Psoas muscle (tissue), 8 donors: ENCODE results near the gene LRRTM4. TPM values are rescaled to one million over a fixed set of nuclear protein-coding genes. Genes with fewer than 3 reads are reported as not detected.

Experiments
- ATAC-seq, 4 donors: fragments of 200-7000 bp; cut with Tn5 transposase; one replicate each; pipeline ENCODE4 v1.9.1; 2020; ENCODE audit warnings: moderate library complexity in 3 of 4, mild to moderate bottlenecking in 2 of 4
- DNase-seq, 2 donors: peaks; one replicate each; pipeline ENCODE4 v3.0.0-alpha.2; 2020
- H3K27ac ChIP-seq: fragments of 200-600 bp; one replicate; pipeline ENCODE4 v1.8.0; 2022
- H3K27me3 ChIP-seq, 3 donors: fragments of 200-600 bp in 1 of 3; one replicate each; pipeline versions ENCODE4 v1.6.1 to v1.8.0; 2013 to 2022; ENCODE audit warnings: low read length in 2 of 3, mild to moderate bottlenecking in 2 of 3, moderate library complexity in 1 of 3; ENCODE audit not compliant: insufficient read depth in 3 of 3
- H3K36me3 ChIP-seq, 2 donors: fragments of 200-600 bp in 1 of 2; one replicate each; pipeline versions ENCODE4 v1.6.1 to v1.8.0; 2013 to 2022; ENCODE audit warnings: low read depth in 1 of 2, mild to moderate bottlenecking in 1 of 2, moderate library complexity in 1 of 2; ENCODE audit not compliant: insufficient read depth in 1 of 2
- H3K4me1 ChIP-seq: fragments of 200-600 bp; one replicate; pipeline ENCODE4 v1.8.0; 2022
- H3K4me3 ChIP-seq: fragments of 200-600 bp; one replicate; pipeline ENCODE4 v1.8.0; 2022; ENCODE audit warnings: mild to moderate bottlenecking
- H3K9me3 ChIP-seq: fragments of 200-600 bp; one replicate; pipeline ENCODE4 v1.8.0; 2022
- CTCF ChIP-seq: fragments of 200-600 bp; IDR thresholded peaks from one replicate; pipeline ENCODE4 v1.8.0; 2022; ENCODE audit warnings: antibody characterized with exemption
- WGBS, 3 donors: extraction: QIAGEN DNeasy Blood & Tissue Kit; methylation state at CpG; one replicate each; pipeline versions ENCODE4 v1.1.6 to v1.1.7; 2013; 5-methylcytosine and 5-hydroxymethylcytosine counted together
- intact Hi-C, 2 donors: fragments of 100-400 bp; cut with DNase I; formaldehyde crosslinking; loops; one replicate each; pipeline versions ENCODE4 v1.11.0 to v1.14.2; 2022
- polyA plus RNA-seq, 3 donors: library from polyadenylated mRNA; stranded (reverse); fragments of 200-250 nt; gene quantifications; one replicate each; pipeline ENCODE4 v1.2.3, GENCODE V29; 2013
- total RNA-seq, 4 donors: library from RNA; stranded (reverse); fragmentation: NEBNext Ultra II Directional in 2 of 4; extraction: Animal tissue kit (Norgen Biotek cat#: 25700) in 2 of 4; gene quantifications; one replicate each; pipeline versions ENCODE4 v1.2.1 to v1.2.4, GENCODE V29; 2021 to 2023
- donor health status: healthy with polysubstance abuse.
- donor health status: DM: no; HTN: no; CAD: no; lungs with moderate emphysema.
- donor health status: Bipolar disorder and iron deficiency.
- donor health status: healthy.
- donor health status: DM: yes; HTN: yes; CAD: no.
- donor health status: DM: no; HTN: no; CAD: no.
- donor health status: DM: no; HTN: no; CAD: no.
- donor health status: DM: yes; HTN: yes; CAD: no.

The LRRTM4 gene
- total and polyA plus RNA-seq, 7 donors: 0.03 to 0.86 (median 0.25) TPM; not detected in 1

- ATAC-seq: no peak
- intact Hi-C loops: no loop called here
- H3K4me1 ChIP-seq: no peaks in the 10 kb centered on the region
- H3K9me3 ChIP-seq: no peaks in the 10 kb centered on the region
- no peak for TF ChIP-seq CTCF
- WGBS, 3 donors: 81 to 98% (median 96%) methylated on average over 4 of the region's 4 CpGs
- no peak overlapping the region for H3K4me3 ChIP-seq
- H3K27ac ChIP-seq: no peak overlapping the region
- H3K36me3 ChIP-seq: no peaks in the 10 kb centered on the region
- DNase-seq: no peak
- H3K27me3 ChIP-seq: no peaks in the 10 kb centered on the region
Observed at GRCh38 chr2:76973610-76974009, 548.6 kb downstream of the LRRTM4 start.

GRCh38 chr2:76965772-76966171 is 556.4 kb downstream of the LRRTM4 start:
- H3K27me3 ChIP-seq: no peaks in the 10 kb centered on the region
- WGBS, 3 donors: 60 to 70% (median 64%) methylated on average over 2 of the region's 2 CpGs
- H3K27ac ChIP-seq: no peak overlapping the region
- intact Hi-C loops: no loop called here
- H3K36me3 ChIP-seq: no peaks in the 10 kb centered on the region
- no peaks in the 10 kb centered on the region for H3K4me1 ChIP-seq
- no peaks in the 10 kb centered on the region for H3K9me3 ChIP-seq
- ATAC-seq (no peak), DNase-seq (no peak)
- H3K4me3 ChIP-seq: no peak overlapping the region
- no peak for TF ChIP-seq CTCF

GRCh38 chr2:76958749-76959148 is 563.4 kb downstream of the LRRTM4 start:
- Histone ChIP-seq H3K27ac (no peak overlapping the region), H3K4me1 (no peaks in the 10 kb centered on the region), H3K36me3 (no peaks in the 10 kb centered on the region), H3K9me3 (no peaks in the 10 kb centered on the region), H3K4me3 (no peak overlapping the region), H3K27me3 (no peaks in the 10 kb centered on the region)
- ATAC-seq (no peak), DNase-seq (no peak)
- intact Hi-C loops: no loop called here
- TF ChIP-seq CTCF: no peak
- 15 to 22% (median 19%) methylated on average over 3 of the region's 3 CpGs for WGBS, 3 donors

- H3K36me3 ChIP-seq: no peaks in the 10 kb centered on the region
- no peak overlapping the region for H3K27ac ChIP-seq
- ATAC-seq (no peak), DNase-seq (no peak)
- intact Hi-C loops: no loop called here
- TF ChIP-seq CTCF: peak; percentile 33
- H3K27me3 ChIP-seq: no peaks in the 10 kb centered on the region
- H3K9me3 ChIP-seq: no peaks in the 10 kb centered on the region
- no peak overlapping the region for H3K4me3 ChIP-seq
- H3K4me1 ChIP-seq: no peaks in the 10 kb centered on the region
- 56 to 60% (median 58%) methylated on average over 3 of the region's 3 CpGs for WGBS, 3 donors
Observed at GRCh38 chr2:76953733-76954347, 568.3 kb downstream of the LRRTM4 start.

GRCh38 chr2:76946631-76947145 is 575.5 kb downstream of the LRRTM4 start:
- DNase-seq (no peak), ATAC-seq (no peak)
- Histone ChIP-seq H3K4me1 (no peaks in the 10 kb centered on the region), H3K4me3 (no peak overlapping the region), H3K27me3 (no peaks in the 10 kb centered on the region), H3K27ac (no peak overlapping the region), H3K9me3 (no peaks in the 10 kb centered on the region), H3K36me3 (no peaks in the 10 kb centered on the region)
- 42 to 49% (median 46%) methylated on average over 2 of the region's 2 CpGs for WGBS, 3 donors
- no peak for TF ChIP-seq CTCF
- intact Hi-C loops: no loop called here
